H1 (cell line): ENCODE data around the gene SEZ6. TPM values are rescaled to one million over a fixed set of nuclear protein-coding genes. Genes with fewer than 3 reads are reported as not detected.

Source experiments
- GABPA ChIP-seq: IDR thresholded peaks from 2 replicates; pipeline ENCODE4 v1.6.1; 2011; ENCODE audit warnings: mild to moderate bottlenecking, low read length, moderate library complexity, borderline replicate concordance; ENCODE audit not compliant: insufficient read depth
- MAX ChIP-seq: IDR thresholded peaks from 2 replicates; pipeline ENCODE4 v1.6.1; 2012; ENCODE audit warnings: inconsistent platforms
- RNF2 ChIP-seq: fragments of 200-900, 300-1000 bp; sonication (generic); IDR thresholded peaks from 2 replicates; pipeline ENCODE4 v1.7.1; 2016; ENCODE audit warnings: borderline replicate concordance, low read depth, mild to moderate bottlenecking, antibody characterized with exemption, low read length; ENCODE audit not compliant: poor library complexity, severe bottlenecking; ENCODE audit errors: missing control alignments
- polyA plus RNA-seq, 7 experiments: library from polyadenylated mRNA; depleted of rRNA in 3 of 7; stranded (reverse) in 5 of 7; unstranded in 2 of 7; fragments of >200 nt in 5 of 7; fragments of 200-250 nt in 2 of 7; gene quantifications; 1 replicate in 5 of 7; 2 replicates in 1 of 7; 4 replicates in 1 of 7; pipeline versions ENCODE4 v1.2.1 to v1.2.3, GENCODE V29; 2011 to 2013; ENCODE audit warnings: missing spikeins in 2 of 7, mixed read lengths in 2 of 7
- total RNA-seq: library from RNA; stranded (reverse); fragmentation: NEBNext Ultra II Directional; extraction: Animal tissue kit (Norgen Biotek cat#: 25700); gene quantifications from 2 replicates; pipeline ENCODE4 v1.2.1, GENCODE V29; 2021

Gene SEZ6
- total and polyA plus RNA-seq, 2 of the 8 experiments (the other 6 are each of a cell fraction or from before 2014, with no cell fraction given), result 6.9 to 16.1 TPM

GRCh38 chr17:28944343-28944742 lies 61.5 kb downstream of the SEZ6 start (continued):
- TF ChIP-seq MAX, result no peak
- TF ChIP-seq RNF2, result no peak
- TF ChIP-seq GABPA, result no peak
- TF ChIP-seq, all 59 proteins: peak for 0
